Left colon (tissue), 2 donors: ENCODE data around the gene SYCE3. TPM values are rescaled to one million over a fixed set of nuclear protein-coding genes. Genes with fewer than 3 reads are reported as not detected.
"Not testable (repeated sequence)": the region's sequence is repeated elsewhere in the genome, so short reads cannot be mapped to it uniquely, and the experiment has no call there.

Experiments
- ATAC-seq: fragments of 200-7000 bp; cut with Tn5 transposase; one replicate; pipeline ENCODE4 v1.9.1; 2020; ENCODE audit warnings: mild to moderate bottlenecking, moderate library complexity
- DNase-seq, 2 donors: peaks; one replicate each; pipeline ENCODE4 v3.0.0-alpha.2; 2020
- intact Hi-C, 2 donors: fragments of 100-400 bp; cut with DNase I in 1 of 2; cut with micrococcal nuclease in 1 of 2; formaldehyde crosslinking; loops; one replicate each; pipeline versions ENCODE4 v1.11.2 to v1.14.0; 2022; cut with DNase I, micrococcal nuclease
- total RNA-seq, 2 donors: library from RNA; stranded (reverse); fragmentation: NEBNext Ultra II Directional; extraction: Animal tissue kit (Norgen Biotek cat#: 25700); gene quantifications; one replicate each; pipeline ENCODE4 v1.2.1, GENCODE V29; 2021
- donor health status: DM: no; HTN: no; CAD: no.
- donor health status: DM: yes; HTN: yes; CAD: no.

The SYCE3 gene
- total RNA-seq, 2 donors from 2014 or later = 0.67 TPM; not detected in 1

DNA sequence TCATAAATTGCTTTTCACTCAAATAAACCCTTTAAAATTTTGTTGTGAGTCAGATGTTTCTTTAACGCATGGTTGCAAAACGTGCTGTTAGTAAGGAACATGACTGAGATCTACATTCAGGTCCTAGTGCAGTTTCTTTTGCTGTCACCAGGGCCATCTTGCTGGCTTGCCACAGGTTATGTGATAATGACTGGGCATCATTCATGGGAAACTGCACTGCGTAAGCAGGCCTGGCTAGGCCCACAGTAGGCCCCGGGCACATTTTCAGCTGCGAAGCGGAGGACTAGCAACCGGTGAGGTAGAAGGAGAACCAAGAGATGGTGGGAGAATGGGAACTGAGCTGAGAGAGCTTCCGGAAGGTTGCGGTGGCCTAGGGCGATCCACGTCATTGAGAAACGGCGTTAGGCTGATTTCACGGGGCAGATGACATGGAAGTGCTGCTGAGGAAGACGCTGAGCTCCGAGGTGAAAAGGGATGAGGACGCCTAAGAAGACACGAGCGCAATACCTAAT is 20.2 kb downstream of the SYCE3 start:
- ATAC-seq (no peak), DNase-seq (peak in 1 of 2 donors; percentile 39)
- intact Hi-C loops = no loop called here

DNA sequence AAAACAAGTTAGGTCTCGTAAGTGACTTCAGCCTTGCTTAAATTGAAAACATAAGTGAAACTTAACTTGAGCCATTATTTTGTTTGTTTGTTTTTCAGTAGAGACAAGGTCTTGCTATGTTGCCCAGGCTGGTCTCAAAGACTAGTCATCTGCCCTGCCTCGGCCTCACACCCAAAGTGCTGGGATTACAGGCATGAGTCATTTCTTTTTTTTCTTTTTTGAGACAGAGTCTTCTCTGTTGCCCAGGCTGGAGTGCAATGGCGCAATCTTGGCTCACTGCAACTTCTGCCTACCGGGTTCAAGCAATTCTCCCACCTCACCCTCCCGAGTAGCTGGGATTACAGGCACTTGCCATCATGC is 21.1 kb downstream of the SYCE3 start:
- intact Hi-C loops = not testable (repeated sequence)
- ATAC-seq = peak; percentile 9
- peak in 1 of 2 donors; percentile 47 for DNase-seq

DNA sequence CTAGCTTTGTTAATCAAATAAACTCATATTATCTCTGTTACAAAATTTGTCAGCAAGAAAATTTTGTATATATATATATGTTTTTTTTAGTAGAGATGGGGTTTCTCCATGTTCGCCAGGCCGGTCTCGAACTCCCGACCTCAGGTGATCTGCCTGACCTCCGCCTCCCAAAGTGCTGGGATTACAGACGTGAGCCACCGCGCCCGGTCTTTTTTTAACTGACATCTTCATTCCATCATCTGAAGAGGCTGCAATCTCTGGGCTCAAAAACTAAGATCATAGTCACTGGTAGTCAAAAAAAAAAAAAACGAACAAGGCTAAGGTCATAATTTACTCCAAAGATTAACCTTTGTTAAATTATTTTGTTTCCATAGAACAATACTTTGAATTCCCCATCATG is 22.3 kb downstream of the SYCE3 start:
- DNase-seq = no peak

DNA sequence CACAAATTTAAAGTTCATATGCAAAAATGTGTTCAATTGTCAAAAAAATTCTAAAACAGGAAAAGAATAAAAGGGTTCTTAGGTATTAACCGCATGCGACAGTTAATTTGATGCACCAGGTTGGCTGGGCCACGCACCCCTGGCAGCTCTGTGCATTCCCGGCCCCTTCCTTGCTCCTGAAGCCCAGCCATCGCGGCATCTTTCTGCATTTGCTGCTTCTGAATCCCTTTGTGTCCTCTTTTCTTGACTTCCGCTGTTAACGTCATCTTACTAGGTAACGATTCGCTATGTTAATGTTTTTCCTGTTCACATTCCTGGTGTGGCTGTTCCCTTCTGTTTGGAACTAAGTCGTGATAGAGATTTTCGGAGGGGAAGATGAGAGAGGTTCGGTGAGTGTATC is 25.0 kb downstream of the SYCE3 start:
- ATAC-seq (no peak), DNase-seq (no peak)
- intact Hi-C loops = no loop called here

More for the DNA sequence above, 22.3 kb downstream of the SYCE3 start:
- ATAC-seq = no peak
- intact Hi-C loops = no loop called here

DNA sequence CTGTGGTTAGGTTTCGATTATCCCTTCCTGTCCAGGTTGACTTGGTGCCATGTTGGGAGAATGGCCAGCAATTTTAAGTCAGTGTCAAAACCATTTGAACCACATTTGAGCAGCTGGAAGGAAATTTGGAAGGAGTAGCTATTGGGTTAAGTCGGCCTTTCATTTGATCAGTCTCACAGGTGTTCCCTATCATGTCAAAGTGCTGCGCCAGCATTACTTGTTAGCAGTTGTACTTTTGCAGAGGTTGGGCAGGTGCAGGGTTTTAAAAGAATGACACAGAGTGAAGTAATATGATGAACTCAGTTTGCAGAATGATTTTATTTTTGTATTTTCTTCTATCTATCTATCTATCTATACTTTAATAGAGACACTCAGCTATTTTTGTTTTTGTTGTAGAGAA is 26.5 kb downstream of the SYCE3 start:
- intact Hi-C loops = no loop called here
- no peak for ATAC-seq
- DNase-seq = no peak

DNA sequence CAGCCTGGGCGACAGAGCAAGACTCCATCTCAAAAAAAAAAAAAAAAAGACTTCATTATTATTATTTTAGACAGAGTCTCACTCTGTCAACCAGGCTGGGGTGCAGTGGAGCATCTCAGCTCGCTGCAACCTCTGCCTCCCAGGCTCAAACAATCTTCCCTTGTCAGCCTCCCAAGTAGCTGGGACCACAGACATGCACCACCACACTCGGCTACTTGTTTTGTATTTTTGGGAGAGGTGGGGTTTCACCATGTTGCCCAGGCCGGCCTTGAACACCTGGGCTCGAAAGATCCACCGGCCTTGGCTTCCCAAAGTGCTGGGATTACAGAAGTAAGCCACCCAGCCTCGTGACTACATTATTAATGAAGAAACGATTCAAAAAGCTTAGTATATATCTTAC is 27.6 kb downstream of the SYCE3 start:
- intact Hi-C loops = no loop called here
- DNase-seq (no peak), ATAC-seq (no peak)

DNA sequence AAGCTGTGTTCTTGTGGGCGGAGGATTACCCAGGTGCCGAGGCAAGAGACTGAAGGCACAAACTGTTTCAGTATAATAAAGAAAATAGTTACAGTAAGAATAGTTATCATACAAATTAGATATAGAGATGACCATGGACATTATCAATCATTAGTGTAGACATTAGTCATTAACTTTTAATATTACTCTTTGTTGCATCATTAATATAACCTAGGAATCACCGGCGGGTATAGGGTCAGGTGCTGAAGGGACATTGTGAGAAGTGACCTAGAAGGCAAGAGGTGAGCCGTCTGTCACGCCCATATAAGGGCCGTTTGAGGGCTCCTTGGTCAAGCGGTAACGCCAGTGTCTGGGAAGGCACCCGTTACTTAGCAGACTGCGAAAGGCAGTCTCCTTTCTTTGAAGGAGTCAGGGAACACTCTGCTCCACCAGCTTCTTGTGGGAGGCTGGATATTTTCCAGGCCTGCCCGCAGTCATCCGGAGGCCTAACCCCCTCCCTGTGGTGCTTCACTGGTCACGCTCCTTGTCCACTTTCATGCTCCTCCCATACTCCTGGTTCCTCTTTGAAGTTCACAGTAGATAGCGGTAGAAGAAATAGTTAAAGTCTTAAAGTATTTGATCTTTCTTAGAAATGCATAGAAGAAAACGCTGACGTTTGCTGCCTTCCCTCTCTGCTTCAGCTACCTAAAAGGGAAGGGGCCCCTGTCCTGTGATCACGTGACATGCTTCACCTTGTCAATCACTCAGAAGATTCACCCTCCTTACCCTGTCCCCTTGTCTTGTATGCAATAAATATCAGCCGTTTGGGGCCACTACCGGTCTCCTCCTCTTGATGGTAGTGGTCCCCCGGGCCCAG is 28.6 kb downstream of the SYCE3 start:
- ATAC-seq, intact Hi-C loops, DNase-seq: not testable (repeated sequence)

DNA sequence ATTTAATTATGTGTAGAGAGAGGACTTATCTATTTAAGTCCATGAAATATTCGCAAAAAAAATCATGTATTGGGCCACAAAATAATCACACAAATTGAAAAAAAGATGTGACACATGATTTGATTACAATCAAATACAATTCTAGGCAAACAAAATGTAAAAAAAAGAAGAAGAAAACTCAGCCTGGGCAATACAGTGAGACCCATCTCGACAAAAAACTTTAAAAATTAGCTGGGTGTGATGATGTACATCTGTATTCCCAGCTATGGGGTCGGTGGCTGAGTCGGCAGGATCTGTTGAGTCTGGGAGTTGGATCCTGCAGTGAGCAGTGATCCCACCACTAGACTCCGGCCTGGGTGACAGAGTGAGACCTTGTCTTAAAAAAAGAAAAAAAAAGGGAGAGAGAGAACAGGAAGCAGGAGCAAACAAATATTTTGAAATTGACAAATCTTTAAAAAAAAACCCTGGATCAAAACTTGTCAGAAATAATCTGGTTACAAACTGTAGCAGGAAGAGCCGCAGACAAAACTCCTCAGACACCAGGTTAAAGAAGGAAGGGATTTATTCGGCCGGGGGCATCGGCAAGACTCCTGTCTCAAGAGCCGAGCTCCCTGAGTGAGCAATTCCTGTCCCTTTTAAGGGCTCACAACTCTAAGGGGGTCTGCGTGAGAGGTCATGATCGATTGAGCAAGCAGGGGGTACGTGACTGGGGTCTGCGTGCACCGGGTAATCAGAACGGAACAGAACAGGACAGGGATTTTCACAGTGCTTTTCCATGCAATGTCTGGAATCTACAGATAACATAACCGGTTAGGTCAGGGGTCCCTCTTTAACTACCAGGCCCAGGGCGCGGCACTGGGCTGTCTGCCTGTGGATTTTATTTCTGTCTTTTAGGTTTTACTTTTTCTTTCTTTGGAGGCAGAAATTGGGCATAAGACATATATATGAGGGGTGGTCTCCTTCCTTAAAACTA is 29.6 kb downstream of the SYCE3 start:
- intact Hi-C loops = no loop called here
- no peak for DNase-seq
- ATAC-seq = no peak

DNA sequence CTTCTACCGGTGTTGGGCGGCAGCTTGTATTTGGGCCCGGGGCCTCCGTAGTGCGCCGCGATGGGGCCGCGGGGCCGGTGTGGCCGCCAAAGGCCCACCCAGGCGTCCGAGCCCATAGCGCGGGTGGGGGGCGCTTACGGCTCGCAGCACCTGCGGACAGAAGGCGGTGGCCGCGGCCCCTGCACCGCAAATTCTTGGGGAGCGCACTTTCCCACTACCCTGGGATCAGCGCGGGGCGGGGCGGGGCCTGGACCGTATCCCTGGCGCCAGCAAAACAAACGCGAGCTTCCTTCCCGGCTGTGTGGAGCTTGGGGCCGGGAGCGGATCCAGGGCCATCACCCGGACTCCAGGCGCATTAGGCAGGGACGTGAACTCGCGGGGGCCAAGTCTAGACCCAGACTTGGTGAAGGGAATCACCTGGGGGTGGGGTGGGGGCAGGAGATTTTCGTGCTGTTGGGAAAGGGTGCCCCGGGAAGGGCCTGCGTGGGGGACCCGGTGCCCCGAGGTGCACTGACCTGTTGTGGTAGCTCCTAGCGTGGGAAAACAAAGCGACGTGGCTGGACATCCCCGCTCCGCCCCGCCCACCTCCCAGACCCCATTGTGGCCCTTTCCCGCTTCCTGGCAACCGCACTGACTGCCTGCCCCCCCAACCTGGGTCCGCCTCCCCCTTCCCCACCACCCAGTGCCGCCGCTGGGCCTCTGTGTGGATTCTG is 30.6 kb downstream of the SYCE3 start:
- ATAC-seq = peak; percentile 42
- intact Hi-C loops = no loop called here
- peak; percentile 79 to 86 for DNase-seq

DNA sequence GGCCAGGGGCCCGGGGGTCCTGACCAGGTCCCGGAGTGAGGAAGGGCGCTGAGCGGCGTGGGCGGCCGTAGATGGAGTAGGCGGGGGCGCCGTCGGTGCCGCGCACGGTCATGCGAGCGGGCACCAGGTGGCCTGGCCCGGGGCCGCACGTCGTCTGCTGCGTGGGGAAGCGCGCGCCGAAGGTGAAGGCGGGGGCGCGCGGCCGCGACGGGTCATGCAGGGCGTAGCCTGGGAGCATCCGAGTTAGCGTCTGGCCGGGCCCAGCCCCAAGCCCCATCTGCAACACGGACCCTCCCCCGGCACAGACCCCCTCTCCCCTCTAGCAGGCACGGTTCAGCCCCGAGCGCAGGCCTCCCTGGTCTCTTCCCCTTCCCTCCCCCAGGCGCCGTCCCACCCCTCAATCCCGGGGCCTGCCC is 31.2 kb downstream of the SYCE3 start:
- ATAC-seq = peak; percentile 44
- peak; percentile 64 to 78 for DNase-seq
- intact Hi-C loops = no loop called here

DNA sequence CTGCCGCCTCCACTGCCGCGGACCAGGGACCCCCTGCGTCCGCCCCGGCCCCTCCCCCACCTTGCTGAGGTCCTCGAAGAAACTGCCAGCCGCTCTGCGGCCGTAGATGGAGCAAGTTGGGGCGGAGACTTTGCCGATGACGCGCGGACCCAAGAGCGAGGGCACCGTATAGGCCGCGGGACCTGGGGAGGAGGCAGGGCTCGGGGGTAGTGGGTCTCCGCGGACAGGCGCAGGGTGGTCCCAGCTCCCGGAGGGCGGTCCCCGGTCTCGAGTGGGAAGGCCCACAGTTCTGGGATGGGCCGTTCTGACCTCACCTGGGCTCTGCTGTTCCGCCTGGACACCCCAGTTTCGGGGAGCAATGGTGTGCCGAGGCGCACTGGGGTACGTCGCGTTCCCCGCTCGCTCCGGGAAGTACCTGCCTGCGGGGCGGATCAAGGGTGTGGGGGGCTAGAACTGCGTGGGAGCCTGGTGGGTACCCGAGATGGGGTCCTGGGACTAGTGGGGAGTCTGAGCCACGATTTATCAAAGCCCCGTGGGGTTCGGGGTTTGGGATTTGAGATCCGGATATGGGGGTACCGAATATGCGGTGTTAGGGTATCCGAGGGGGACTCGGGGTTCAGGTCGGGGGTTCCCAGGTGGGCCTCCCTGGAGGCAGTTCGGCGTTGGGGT is 31.7 kb downstream of the SYCE3 start:
- intact Hi-C loops = no loop called here
- DNase-seq (peak; percentile 92 to 94), ATAC-seq (peak; percentile 59)

DNA sequence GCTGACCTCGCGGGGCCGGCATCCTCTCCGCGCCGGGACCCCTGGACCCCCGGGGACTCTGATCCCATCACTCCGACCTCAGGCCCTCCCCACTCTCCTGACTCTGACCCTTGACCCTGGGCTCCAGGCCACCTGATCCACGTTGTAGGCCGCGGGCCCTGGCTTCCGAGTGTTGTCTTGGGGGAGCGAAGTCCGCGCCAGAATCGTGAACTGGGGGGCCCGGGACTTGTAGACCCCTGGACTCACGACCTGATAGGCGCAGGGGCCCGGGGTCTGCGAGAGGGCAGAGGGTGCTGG is 32.2 kb downstream of the SYCE3 start:
- ATAC-seq (peak; percentile 2), DNase-seq (no peak)
- intact Hi-C loops = no loop called here

DNA sequence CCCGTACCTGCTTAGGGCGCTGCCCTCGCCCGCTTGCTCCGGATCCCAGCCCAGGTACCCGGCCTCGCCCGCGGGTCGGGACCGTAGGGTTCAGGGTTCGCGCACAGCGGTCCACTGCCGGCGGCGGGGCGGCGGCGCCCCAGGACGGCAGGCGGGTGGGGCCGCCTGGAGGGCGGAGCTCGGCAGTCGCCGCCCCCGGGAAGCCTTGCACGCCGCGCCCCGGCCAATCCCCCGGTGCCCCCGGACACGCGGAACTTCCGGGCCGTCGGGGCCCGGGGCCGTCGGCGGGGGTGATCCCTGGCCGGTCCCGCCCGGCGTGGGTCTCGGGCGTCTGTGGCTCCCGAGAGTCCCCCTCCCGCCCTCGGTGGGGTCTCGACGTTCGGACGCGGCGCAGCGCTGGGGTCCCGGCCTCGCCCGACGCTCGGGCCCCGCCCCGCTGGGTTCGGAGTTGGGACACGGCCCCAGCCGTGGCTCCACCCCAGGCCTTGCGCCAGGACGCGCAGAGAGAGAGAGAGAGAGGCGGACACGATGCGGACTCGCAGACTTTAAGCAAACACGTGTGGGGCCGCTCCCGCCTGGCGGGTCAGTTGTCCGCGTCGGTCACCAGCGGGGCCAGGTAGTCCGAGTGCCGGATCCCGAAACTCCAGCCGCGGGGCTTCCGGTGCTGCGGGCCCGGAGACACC is 32.7 kb downstream of the SYCE3 start, which contains the start of gene TYMP:
TYMP (minus strand) TSS at position 116 of the 683 bp plus-strand sequence. CDS start 303 bp downstream, outside the sequence.
- peak; percentile 87 to 88 for DNase-seq
- intact Hi-C loops = no loop called here
- ATAC-seq = peak; percentile 55

DNA sequence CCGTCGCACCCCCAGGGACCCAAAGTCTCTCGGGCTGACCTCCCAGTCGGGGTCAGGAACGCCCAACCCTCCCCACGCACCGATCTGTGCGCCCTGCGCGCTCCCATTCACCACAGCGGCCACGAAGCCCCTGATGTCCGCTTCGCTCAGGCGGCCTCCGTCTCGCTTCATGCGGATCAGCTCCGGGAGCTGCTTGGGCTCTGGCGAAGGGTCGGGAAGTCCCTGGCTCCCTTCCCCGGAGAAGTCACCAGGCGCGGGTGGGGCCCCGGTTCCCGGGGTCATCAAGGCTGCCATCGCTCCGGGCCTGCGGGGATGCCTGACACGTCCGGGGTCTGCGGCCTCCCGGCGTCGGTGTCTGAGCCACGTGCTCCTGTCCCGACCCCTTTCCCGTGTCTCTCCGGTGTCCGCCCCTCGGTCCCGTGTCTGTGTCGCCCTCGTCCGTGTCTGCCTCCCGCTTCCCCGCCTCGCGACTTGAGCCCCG is 33.3 kb downstream of the SYCE3 start:
- intact Hi-C loops = no loop called here

DNA sequence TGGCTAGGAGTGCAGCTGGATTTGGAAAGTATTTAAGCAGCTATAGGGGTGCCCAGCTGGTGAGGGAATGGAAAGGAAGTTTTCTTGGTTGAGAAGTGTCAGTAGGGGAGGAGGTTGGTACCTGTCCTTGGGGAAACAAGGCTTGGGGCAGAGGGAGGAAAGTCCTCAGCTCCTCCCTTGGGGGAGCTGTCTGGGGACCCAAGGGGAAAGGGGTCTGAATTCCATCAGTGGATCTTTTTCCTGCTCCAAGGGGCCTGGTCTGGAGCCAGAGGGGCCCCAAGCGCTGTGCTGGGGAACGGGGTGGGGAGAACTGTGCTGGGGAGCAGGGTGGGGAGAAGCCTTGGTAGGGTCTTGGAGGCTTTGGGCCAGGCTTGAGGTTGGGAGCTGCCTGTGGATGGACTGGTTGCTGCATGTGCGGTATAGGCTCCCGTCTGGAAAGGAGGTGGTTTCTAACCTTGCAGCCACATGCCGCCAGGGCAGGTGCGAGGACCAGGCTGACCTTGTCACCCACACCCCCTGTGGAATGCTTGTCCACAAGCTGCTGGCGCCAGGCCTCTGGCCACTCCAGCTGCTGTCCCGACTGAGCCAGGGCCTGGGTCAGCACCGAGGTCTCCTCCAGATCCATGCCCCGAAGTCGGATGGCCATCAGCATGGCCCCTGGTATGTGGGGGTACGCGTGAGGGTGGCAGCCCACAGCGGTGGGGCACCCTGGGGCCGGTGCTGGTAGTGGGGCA is 33.9 kb downstream of the SYCE3 start:
- intact Hi-C loops = no loop called here
- ATAC-seq (no peak), DNase-seq (no peak)

More for the DNA sequence above, 33.3 kb downstream of the SYCE3 start:
- peak in 1 of 2 donors; percentile 49 for DNase-seq
- no peak for ATAC-seq

DNA sequence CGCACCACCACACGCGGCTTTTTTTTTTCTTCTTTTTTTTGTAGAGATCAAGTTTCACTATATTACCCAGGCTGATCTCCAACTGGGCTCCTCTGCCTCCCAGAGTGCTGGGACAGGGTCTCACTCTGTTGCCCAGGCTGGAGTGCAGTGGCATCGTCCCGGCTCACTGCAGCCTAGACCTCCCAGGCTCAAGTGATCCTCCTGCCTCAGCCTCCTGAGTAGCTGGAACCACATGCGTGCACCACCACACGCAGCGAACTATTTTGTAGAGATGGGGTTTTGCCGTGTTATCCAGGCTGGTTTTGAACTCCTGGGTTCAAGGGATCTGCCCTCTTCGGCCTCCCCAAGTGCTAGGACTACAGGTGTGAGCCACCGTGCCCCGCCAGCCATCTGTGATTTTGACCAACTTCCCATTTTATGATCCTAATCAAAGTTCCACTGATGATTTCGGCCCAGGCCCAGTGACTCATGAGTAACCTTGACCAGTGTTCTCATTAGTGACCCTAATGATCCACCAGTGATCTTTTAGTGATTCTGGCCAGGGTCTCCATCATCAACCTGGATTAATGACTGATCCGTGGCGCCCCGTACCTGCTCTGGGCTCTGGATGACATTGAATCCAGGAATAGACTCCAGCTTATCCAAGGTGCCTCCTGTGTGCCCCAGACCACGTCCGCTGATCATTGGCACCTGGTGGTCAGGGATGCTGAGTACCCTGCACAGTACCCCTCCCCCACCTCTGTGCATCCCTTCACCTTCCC is 34.6 kb downstream of the SYCE3 start:
- no peak for ATAC-seq
- DNase-seq = no peak
- intact Hi-C loops = no loop called here
